Hepatocyte (in vitro differentiated cells): ENCODE measurements around the gene GRID1.

Experiments
- CTCF ChIP-seq: fragments of 200-600 bp; sonication (generic); IDR thresholded peaks from 2 replicates; pipeline ENCODE4 v1.5.1; 2016; ENCODE audit warnings: antibody characterized with exemption, mild to moderate bottlenecking; ENCODE audit not compliant: poor library complexity
- EZH2 ChIP-seq: fragments of 200-600 bp; sonication (generic); IDR thresholded peaks from 2 replicates; pipeline ENCODE4 v1.6.1; 2016; ENCODE audit warnings: antibody characterized with exemption, mild to moderate bottlenecking, borderline replicate concordance
- EZH2phosphoT487 ChIP-seq: fragments of 200-600 bp; sonication (generic); IDR thresholded peaks from one replicate; pipeline ENCODE4 v1.6.1; 2018; ENCODE audit warnings: antibody characterized with exemption, mild to moderate bottlenecking, low read depth, moderate library complexity; ENCODE audit not compliant: unreplicated experiment, severe bottlenecking

- TF ChIP-seq CTCF (no peak), EZH2phosphoT487 (no peak), EZH2 (no peak)
Measured at GRCh38 chr10:85826377-85826776, 540.2 kb downstream of the GRID1 start.
